ENCODE results near the gene HSD17B12.

Gene HSD17B12

DNA sequence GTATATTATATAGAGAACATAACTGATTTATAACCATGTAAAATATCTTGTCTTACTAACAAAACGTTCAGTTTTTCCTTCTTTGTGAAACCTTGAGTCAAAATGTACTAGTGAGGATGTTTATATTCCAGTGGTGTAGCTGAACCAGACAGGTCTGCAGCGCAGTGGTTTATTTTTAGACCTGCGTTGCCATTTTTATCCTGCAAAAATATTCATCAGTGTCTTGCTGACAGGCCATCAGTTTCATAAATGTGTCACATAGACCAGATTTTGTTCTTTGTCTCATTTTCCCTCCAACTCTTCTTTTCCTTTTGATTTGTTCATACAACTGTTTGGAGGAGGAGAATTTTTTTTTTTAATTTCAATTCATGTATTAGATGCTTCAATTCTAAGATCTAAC lies 43.1 kb downstream of the HSD17B12 start:
- no peak for FAIRE-seq
- TF ChIP-seq POLR2AphosphoS5 (IDR thresholded peaks at IDR 0.05; ENCODE audit: low read depth, low read length), result no peak
- TF ChIP-seq POLR2A (IDR thresholded peaks at IDR 0.05; ENCODE audit: low read depth, low read length), result no peak
- no peak for TF ChIP-seq TAF1 (IDR thresholded peaks at IDR 0.05; ENCODE audit: borderline replicate concordance, low read depth, low read length)
- DNase-seq (ENCODE audit: insufficient read length), result no peak

DNA sequence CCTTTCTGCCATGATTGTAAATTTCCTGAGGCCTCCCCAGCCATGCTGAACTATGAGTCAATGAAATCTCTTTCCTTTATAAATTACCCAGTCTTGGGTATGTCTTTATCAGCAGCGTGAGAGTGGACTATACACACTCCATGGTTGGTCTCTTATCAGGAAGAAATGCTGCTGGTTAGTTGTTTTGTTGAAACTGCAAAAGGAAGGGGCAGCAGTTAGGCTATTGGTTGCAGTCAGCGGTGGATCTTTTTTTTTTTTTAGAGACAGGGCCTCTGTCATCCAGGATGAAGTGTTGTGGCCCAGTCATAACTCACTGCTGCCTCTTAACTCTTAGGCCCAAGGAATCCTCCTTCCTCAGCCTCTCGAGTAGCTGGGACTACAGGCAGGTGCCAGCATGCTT lies 51.7 kb downstream of the HSD17B12 start:
- no peak for DNase-seq (ENCODE audit: insufficient read length)
- TF ChIP-seq TAF1 (IDR thresholded peaks at IDR 0.05; ENCODE audit: borderline replicate concordance, low read depth, low read length) (no peak), POLR2AphosphoS5 (IDR thresholded peaks at IDR 0.05; ENCODE audit: low read depth, low read length) (no peak), POLR2A (IDR thresholded peaks at IDR 0.05; ENCODE audit: low read depth, low read length) (no peak)
- no peak for FAIRE-seq

DNA sequence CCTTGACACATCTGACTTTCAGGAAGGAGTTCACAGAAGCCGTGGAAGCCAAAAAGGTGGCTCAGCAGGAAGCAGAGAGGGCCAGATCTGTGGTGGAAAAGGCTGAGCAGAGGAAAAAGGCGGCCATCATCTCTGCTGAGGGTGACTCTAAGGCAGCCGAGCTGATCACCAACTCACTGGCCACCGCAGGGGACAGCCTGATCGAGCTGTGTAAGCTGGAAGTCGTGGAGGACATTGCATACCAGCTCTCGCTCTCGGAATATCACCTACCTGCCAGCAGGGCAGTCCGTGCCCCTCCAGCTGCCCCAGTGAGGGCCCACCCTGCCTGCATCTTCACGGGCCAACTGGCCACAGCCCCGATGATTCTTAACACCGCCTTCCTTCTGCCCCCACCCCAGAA lies 53.7 kb downstream of the HSD17B12 start:
- FAIRE-seq (no peak), DNase-seq (ENCODE audit: insufficient read length) (no peak)
- TF ChIP-seq TAF1 (IDR thresholded peaks at IDR 0.05; ENCODE audit: borderline replicate concordance, low read depth, low read length) (no peak), POLR2AphosphoS5 (IDR thresholded peaks at IDR 0.05; ENCODE audit: low read depth, low read length) (no peak), POLR2A (IDR thresholded peaks at IDR 0.05; ENCODE audit: low read depth, low read length) (no peak)

DNA sequence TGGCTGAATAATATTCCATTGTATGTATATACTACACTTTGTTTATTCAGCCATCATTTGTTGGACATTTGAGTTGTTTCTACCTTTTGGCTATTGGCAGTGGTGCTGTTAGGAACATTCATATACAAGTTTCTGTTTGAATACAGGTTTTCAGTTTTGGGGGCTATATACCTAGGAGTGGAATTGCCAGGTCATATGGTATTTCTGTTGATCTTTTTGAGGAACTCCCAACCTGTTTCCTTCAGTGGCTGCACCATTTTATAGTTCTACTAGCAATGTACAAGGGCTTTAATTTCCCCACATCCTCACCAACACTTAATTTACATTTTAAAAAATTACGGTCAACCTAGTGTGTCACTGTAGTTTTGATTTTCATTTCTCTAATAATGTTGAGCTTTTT lies 54.6 kb downstream of the HSD17B12 start:
- DNase-seq (ENCODE audit: insufficient read length), result no peak
- TF ChIP-seq POLR2AphosphoS5 (IDR thresholded peaks at IDR 0.05; ENCODE audit: low read depth, low read length) (no peak), POLR2A (IDR thresholded peaks at IDR 0.05; ENCODE audit: low read depth, low read length) (no peak), TAF1 (IDR thresholded peaks at IDR 0.05; ENCODE audit: borderline replicate concordance, low read depth, low read length) (no peak)
- no peak for FAIRE-seq

DNA sequence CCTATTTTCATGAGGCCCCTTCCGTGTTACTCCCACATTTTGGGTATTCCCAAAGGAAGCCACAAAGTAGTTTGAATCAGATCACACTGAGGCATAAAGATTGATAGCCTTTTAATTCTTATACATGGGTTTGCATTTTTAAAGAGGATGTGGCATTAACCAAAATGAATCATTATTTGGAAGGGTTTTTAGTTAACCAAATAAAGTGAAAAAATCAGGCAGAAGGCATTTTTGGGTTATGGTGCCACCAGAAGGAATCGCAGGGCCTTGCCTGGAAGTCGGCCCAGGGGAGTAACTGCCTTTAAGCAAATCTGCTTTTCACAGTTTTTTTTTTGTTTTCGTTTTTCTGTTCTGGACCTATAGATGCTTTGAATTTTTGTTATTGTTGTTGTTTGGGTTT lies 55.4 kb downstream of the HSD17B12 start:
- DNase-seq (ENCODE audit: insufficient read length), result no peak
- TF ChIP-seq POLR2A (IDR thresholded peaks at IDR 0.05; ENCODE audit: low read depth, low read length) (no peak), POLR2AphosphoS5 (IDR thresholded peaks at IDR 0.05; ENCODE audit: low read depth, low read length) (no peak), TAF1 (IDR thresholded peaks at IDR 0.05; ENCODE audit: borderline replicate concordance, low read depth, low read length) (no peak)
- FAIRE-seq, result no peak

DNA sequence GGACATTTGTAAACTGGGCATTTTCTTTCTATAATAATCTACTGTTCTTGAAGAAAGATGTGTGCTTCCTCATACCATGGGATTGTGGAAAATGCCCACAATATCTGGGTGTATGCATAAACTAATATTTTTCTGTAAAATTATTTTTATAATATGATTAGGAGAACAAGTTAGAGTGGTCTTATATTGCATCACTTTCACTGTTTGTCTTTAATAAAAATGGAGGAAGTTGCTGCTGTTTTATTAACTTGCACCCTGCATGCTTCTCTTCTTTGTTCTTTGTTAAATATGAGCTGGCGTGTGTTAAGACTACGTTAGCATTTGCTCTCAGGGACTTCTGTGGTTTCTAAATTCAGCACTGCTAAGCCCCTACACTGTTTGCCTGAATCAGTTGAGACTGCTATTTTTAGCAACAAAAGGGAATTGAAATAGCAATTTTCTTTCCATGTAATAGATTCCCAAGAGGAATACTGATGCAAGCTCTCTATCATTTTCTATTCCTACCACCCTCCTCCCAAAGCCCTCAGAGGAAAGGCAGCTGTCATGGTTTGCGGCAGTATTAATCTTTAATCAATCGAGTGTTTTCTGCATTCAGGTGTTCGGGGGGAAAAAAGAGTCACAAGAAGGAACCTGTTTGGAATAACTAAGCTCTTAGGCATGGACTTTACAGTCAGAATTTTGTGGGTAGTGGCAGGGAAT lies 56.1 kb downstream of the HSD17B12 start:
- TF ChIP-seq POLR2A (IDR thresholded peaks at IDR 0.05; ENCODE audit: low read depth, low read length), result no peak
- TF ChIP-seq TAF1 (IDR thresholded peaks at IDR 0.05; ENCODE audit: borderline replicate concordance, low read depth, low read length), result no peak
- TF ChIP-seq POLR2AphosphoS5 (IDR thresholded peaks at IDR 0.05; ENCODE audit: low read depth, low read length), result no peak
- no peak for FAIRE-seq
- DNase-seq (ENCODE audit: insufficient read length), result no peak

DNA sequence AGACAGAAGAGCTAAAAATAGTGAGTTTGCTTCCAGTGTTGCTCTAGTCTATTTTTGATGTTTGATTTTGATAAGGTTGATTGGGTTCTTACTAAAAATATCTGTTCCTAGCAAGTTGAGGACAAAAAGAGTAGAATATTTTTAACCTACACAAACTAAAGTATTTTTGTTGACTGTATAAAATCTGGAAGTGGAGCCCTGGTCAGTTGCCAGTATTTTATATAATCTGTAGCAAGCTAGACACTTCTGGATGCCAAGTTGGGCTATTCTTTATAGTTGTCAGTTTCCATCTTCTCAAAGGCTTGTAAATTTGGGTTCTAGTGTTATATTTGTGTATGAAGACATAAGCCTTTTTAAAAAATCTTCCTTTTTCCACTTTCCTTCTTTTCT lies 56.7 kb downstream of the HSD17B12 start:
- no peak for FAIRE-seq
- TF ChIP-seq POLR2AphosphoS5 (IDR thresholded peaks at IDR 0.05; ENCODE audit: low read depth, low read length) (no peak), TAF1 (IDR thresholded peaks at IDR 0.05; ENCODE audit: borderline replicate concordance, low read depth, low read length) (no peak), POLR2A (IDR thresholded peaks at IDR 0.05; ENCODE audit: low read depth, low read length) (no peak)
- no peak for DNase-seq (ENCODE audit: insufficient read length)

DNA sequence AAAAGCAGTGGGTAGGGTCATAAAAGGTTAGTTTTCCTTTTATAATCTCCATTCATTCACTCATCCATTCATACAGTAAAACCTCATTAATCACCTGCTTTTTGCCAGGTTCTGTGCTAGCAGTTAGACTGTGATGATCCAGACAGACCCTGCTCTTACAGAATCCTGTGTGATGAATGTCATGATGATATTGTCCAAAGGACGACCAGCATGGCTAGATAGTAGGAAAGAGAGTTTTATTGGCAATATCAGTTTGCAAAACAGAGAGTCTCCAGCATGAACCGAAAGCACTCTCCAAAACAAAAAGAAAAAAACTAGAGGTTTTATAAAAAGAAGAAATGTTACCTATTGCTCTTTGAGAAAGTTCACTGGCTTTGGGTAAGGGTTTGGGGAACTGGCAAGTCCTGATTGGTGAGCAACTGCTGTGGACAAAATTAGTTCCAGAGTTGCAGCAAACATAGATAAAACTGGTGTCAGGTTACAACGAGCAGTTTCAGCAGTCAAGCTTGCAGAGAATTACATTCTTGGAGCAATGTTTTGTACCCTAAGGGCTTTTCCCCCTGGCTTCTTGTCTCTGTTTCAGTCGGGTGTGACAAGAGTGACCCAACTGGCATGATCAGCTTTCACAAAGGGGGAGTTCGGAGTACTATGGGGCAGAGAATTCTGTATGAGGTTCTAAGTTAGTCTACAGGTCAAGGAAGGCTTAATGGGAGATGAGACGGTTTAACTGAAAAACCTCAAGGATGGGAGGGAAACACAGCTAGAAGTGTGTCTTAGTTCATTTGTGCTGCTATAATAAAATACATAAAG lies 58.3 kb downstream of the HSD17B12 start:
- TF ChIP-seq TAF1 (IDR thresholded peaks at IDR 0.05; ENCODE audit: borderline replicate concordance, low read depth, low read length) (no peak), POLR2A (IDR thresholded peaks at IDR 0.05; ENCODE audit: low read depth, low read length) (no peak), POLR2AphosphoS5 (IDR thresholded peaks at IDR 0.05; ENCODE audit: low read depth, low read length) (no peak)
- FAIRE-seq, result no peak
- DNase-seq (ENCODE audit: insufficient read length), result no peak

DNA sequence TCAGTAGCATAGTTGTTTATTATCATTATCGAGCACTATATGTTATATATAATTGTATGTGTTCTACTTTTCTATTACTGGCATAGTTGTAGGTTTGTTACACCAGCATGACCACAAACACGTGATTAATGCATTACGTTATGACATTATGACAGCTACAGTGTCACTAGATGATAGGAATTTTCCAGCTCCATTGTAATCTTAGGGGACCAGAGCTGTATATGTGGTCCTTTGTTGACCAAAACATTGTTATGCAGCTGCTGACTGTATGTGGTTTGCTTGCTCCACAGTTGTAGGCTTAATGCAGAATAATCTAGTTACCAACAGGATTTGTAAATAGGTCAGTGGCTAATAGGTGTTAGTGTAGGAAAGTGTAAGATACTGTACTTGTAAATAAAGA lies 66.1 kb downstream of the HSD17B12 start:
- FAIRE-seq, result no peak

DNA sequence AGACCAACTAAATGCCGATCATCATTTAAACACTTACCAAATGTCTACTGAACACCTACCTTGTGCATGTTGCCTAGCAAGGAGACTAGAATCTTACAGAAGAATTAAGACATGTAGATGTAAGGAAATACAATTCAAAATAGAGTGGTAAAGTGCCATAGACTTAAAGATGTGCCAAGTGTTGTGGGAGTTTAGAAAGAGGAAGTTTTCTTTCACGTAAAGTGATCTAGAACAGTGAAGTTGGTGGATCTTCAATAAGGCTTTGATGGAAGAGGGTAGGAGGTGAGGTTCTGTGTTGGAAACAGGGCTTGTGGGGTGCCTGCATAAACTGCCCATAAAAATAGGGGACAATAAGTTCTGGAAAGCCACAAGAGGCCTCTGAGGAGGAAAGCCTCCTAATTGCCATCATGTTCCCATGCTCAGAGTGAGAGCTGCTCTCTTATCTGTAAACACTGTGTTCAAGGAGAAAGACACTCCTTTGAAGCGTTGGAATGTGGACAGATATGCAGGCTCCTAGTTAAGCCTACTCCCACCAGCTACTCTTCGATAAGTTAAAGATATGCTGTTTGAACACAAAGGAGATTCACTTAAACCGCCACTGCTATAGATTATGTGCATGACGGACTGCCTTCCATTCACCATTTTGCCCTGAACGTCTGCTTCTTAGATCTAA lies 66.7 kb downstream of the HSD17B12 start:
- FAIRE-seq (no peak), DNase-seq (ENCODE audit: insufficient read length) (no peak)
- TF ChIP-seq TAF1 (IDR thresholded peaks at IDR 0.05; ENCODE audit: borderline replicate concordance, low read depth, low read length), result no peak
- no peak for TF ChIP-seq POLR2AphosphoS5 (IDR thresholded peaks at IDR 0.05; ENCODE audit: low read depth, low read length)
- no peak for TF ChIP-seq POLR2A (IDR thresholded peaks at IDR 0.05; ENCODE audit: low read depth, low read length)

More for the DNA sequence above, 66.1 kb downstream of the HSD17B12 start:
- DNase-seq (ENCODE audit: insufficient read length), result no peak
- TF ChIP-seq TAF1 (IDR thresholded peaks at IDR 0.05; ENCODE audit: borderline replicate concordance, low read depth, low read length), result no peak

DNA sequence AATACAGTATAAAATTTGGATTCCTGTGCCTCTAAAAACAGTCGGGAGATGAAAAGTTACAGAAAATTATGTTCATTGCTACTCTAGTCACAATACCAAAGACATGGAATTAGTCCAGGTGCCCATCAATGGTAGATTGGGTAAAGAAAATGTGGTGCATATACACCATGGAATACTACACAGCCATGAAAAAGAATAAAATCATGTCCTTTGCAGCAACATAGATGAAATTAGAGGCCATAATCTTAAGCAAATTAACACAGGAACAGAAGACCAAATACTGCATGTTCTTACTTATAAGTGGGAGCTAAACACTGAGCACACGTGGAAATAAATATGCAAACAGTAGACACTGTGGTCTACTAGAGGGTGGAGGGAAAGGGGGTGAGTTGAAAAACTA lies 67.6 kb downstream of the HSD17B12 start:
- TF ChIP-seq POLR2AphosphoS5 (IDR thresholded peaks at IDR 0.05; ENCODE audit: low read depth, low read length), result no peak
- no peak for TF ChIP-seq POLR2A (IDR thresholded peaks at IDR 0.05; ENCODE audit: low read depth, low read length)
- TF ChIP-seq TAF1 (IDR thresholded peaks at IDR 0.05; ENCODE audit: borderline replicate concordance, low read depth, low read length), result no peak
- no peak for DNase-seq (ENCODE audit: insufficient read length)
- peak; percentile 17 for FAIRE-seq
